Eye (tissue), 1 donor: ENCODE results near the gene MGLL.

ENCODE experiments used
- DNase-seq: peaks from one replicate; pipeline ENCODE4 v3.0.0-alpha.2; 2015

MGLL gene

GRCh38 chr3:127834771-127835170 is 12.5 kb upstream of the MGLL start:
- DNase-seq = no peak

- DNase-seq = no peak
Measured at GRCh38 chr3:127833281-127834032, 11.1 kb upstream of the MGLL start.

- DNase-seq = no peak
Measured at GRCh38 chr3:127831723-127832172, 9.4 kb upstream of the MGLL start.

GRCh38 chr3:127829537-127829936 is 7.2 kb upstream of the MGLL start:
- DNase-seq = no peak

- no peak for DNase-seq
Measured at GRCh38 chr3:127827808-127828207, 5.5 kb upstream of the MGLL start.

- no peak for DNase-seq
Measured at GRCh38 chr3:127825756-127826155, 3.4 kb upstream of the MGLL start.

- DNase-seq = no peak
Measured at GRCh38 chr3:127824151-127824825, 2.0 kb upstream of the MGLL start.

GRCh38 chr3:127823426-127823857 is 1.1 kb upstream of the MGLL start:
- peak; percentile 53 for DNase-seq

- DNase-seq = peak; percentile 81
Measured at GRCh38 chr3:127822682-127823425, 539 bp upstream of the MGLL start.

GRCh38 chr3:127821394-127821793 is 921 bp downstream of the MGLL start:
- DNase-seq = no peak

- DNase-seq = peak; percentile 48
Measured at GRCh38 chr3:127820826-127821313, 1.4 kb downstream of the MGLL start.

GRCh38 chr3:127820221-127820825 is 2.0 kb downstream of the MGLL start:
- peak; percentile 50 for DNase-seq

GRCh38 chr3:127819656-127820055 is 2.7 kb downstream of the MGLL start:
- DNase-seq = no peak

GRCh38 chr3:127819086-127819485 is 3.2 kb downstream of the MGLL start:
- no peak for DNase-seq

- no peak for DNase-seq
Measured at GRCh38 chr3:127817406-127817841, 4.9 kb downstream of the MGLL start.

GRCh38 chr3:127816783-127817405 is 5.4 kb downstream of the MGLL start:
- no peak for DNase-seq

GRCh38 chr3:127815641-127816605 is 6.4 kb downstream of the MGLL start:
- DNase-seq = no peak

GRCh38 chr3:127815001-127815400 is 7.3 kb downstream of the MGLL start:
- no peak for DNase-seq

- peak; percentile 28 for DNase-seq
Measured at GRCh38 chr3:127814325-127814781, 8.0 kb downstream of the MGLL start.

- DNase-seq = no peak
Measured at GRCh38 chr3:127812151-127812550, 10.2 kb downstream of the MGLL start.

- DNase-seq = no peak
Measured at GRCh38 chr3:127811717-127812116, 10.6 kb downstream of the MGLL start.
